CD4-positive, alpha-beta T cell (primary cell): ENCODE measurements around the gene KCTD20. TPM values are rescaled to one million over a fixed set of nuclear protein-coding genes. Genes with fewer than 3 reads are reported as not detected.
A peak's percentile ranks its signal among the peaks of the same experiment; 100 is the strongest.

Experiments used
- ATAC-seq: fragments of 200-7000 bp; cut with Tn5 transposase; one replicate; pipeline ENCODE4 v1.10.0; 2022; ENCODE audit warnings: mild to moderate bottlenecking; ENCODE audit not compliant: poor library complexity
- CTCF ChIA-PET: fragments of 350-600 bp; sonication (Branson Sonifier 250); formaldehyde crosslinking; loops from one replicate; lab custom pipeline; 2021; ENCODE audit warnings: antibody characterized with exemption, inconsistent platforms; lab: Charles Lee
- POLR2A ChIA-PET: fragments of 350-600 bp; sonication (Branson Sonifier 250); formaldehyde crosslinking; loops from one replicate; lab custom pipeline; 2021; ENCODE audit warnings: antibody characterized with exemption, inconsistent platforms; lab: Charles Lee
- DNase-seq, 14 experiments: peaks; one replicate each; pipeline ENCODE4 v3.0.0-alpha.2; 2013 to 2020; ENCODE audit warnings: mixed read lengths in 2 of 14
- H3K27ac ChIP-seq, 2 donors: one replicate each; pipeline versions ENCODE4 v1.5.1 to v1.7.0; 2013; ENCODE audit warnings: low read length in 2 of 2, low read depth in 1 of 2, mild to moderate bottlenecking in 1 of 2
- H3K27me3 ChIP-seq, 2 experiments: 1 replicate in 1 of 2; 2 replicates in 1 of 2; pipeline versions ENCODE4 v1.6.1 to v1.7.0; 2013; ENCODE audit warnings: low read length in 2 of 2, control low read depth in 1 of 2, mild to moderate bottlenecking in 1 of 2, moderate library complexity in 1 of 2; ENCODE audit not compliant: insufficient read depth in 2 of 2, control insufficient read depth in 1 of 2
- H3K36me3 ChIP-seq: one replicate; pipeline ENCODE4 v1.6.1; 2013; ENCODE audit warnings: low read length, control low read depth; ENCODE audit not compliant: insufficient read depth
- H3K4me1 ChIP-seq: one replicate; pipeline ENCODE4 v1.6.1; 2013; ENCODE audit warnings: low read length, control low read depth; ENCODE audit not compliant: insufficient read depth
- H3K4me3 ChIP-seq: one replicate; pipeline ENCODE4 v1.5.1; 2013; ENCODE audit warnings: mild to moderate bottlenecking, low read length, moderate library complexity
- H3K9me3 ChIP-seq, 2 experiments: 1 replicate in 1 of 2; 2 replicates in 1 of 2; pipeline versions ENCODE4 v1.6.1 to v1.7.0; 2013; ENCODE audit warnings: low read length in 2 of 2, mild to moderate bottlenecking in 2 of 2, control low read depth in 1 of 2, moderate library complexity in 1 of 2; ENCODE audit not compliant: control insufficient read depth in 1 of 2, insufficient read depth in 1 of 2
- H3K27ac Mint-ChIP-seq: one replicate; pipeline ENCODE4 v1.8.0; 2020; ENCODE audit warnings: mixed read lengths
- H3K27me3 Mint-ChIP-seq: one replicate; pipeline ENCODE4 v1.8.0; 2021; ENCODE audit warnings: mixed read lengths
- H3K36me3 Mint-ChIP-seq: one replicate; pipeline ENCODE4 v1.8.0; 2021; ENCODE audit warnings: low read depth, mixed read lengths
- H3K4me1 Mint-ChIP-seq: one replicate; pipeline ENCODE4 v1.8.0; 2021; ENCODE audit warnings: low read depth, mixed read lengths
- H3K4me3 Mint-ChIP-seq: one replicate; pipeline ENCODE4 v1.8.0; 2020; ENCODE audit warnings: mild to moderate bottlenecking, mixed read lengths
- H3K9me3 Mint-ChIP-seq: one replicate; pipeline ENCODE4 v1.8.0; 2020; ENCODE audit warnings: mixed read lengths
- CTCF ChIP-seq: fragments of 200-600 bp; IDR thresholded peaks from one replicate; pipeline ENCODE4 v1.8.0; 2022; ENCODE audit warnings: antibody characterized with exemption, mild to moderate bottlenecking
- intact Hi-C, 2 experiments: fragments of 100-400 bp; cut with DNase I in 1 of 2; cut with micrococcal nuclease in 1 of 2; formaldehyde crosslinking; loops; one replicate each; pipeline versions ENCODE4 v1.15.1 to v1.9.0; 2023 to 2025; cut with DNase I, micrococcal nuclease
- total RNA-seq, 174 experiments: library from RNA in 2 of 174; stranded (reverse) in 2 of 174; gene quantifications; one replicate each; pipeline ENCODE4 v1.2.3 and lab custom pipeline; 2021 to 2026

Gene KCTD20
- total RNA-seq, 2 experiments from 2014 or later: 38.4 to 39.5 TPM

- Mint-ChIP-seq H3K27me3 (no peaks in the 10 kb centered on the region), H3K9me3 (no peaks in the 10 kb centered on the region), H3K4me1 (peaks cover 34% of the 10 kb centered on the region), H3K36me3 (peaks cover 88% of the 10 kb centered on the region), H3K4me3 (no peak overlapping the region), H3K27ac (peak overlapping the region; percentile 70)
- Histone ChIP-seq H3K4me3 (no peak overlapping the region), H3K36me3 (peaks cover 71% of the 10 kb centered on the region), H3K27ac (no peak overlapping the region), H3K9me3 (no peaks in the 10 kb centered on the region), H3K27me3 (no peaks in the 10 kb centered on the region), H3K4me1 (no peaks in the 10 kb centered on the region)
- intact Hi-C loops: no loop called here
- POLR2A ChIA-PET: interaction anchor here (1.6 to 2.6 kb wide), 4 partner anchors 10 to 106 kb away, joined by 4 to 12 read pairs (median 6); partner anchors contain the start of gene SRSF3
- CTCF ChIA-PET: interaction anchor here (1.0 to 1.1 kb wide), 2 partner anchors 12 to 17 kb away, joined by 3 to 5 read pairs; no protein-coding TSS in a partner anchor
- ATAC-seq (no peak), DNase-seq (no peak)
- no peak for TF ChIP-seq CTCF
These were observed 44.9 kb downstream of the KCTD20 start for GRCh38 chr6:36487698-36488097.

- Mint-ChIP-seq H3K9me3 (no peaks in the 10 kb centered on the region), H3K27me3 (no peaks in the 10 kb centered on the region), H3K27ac (peak overlapping the region; percentile 70), H3K4me3 (no peak overlapping the region), H3K4me1 (peaks cover 35% of the 10 kb centered on the region), H3K36me3 (peaks cover 91% of the 10 kb centered on the region)
- intact Hi-C loops: no loop called here
- DNase-seq: no peak
- no peak overlapping the region for H3K4me3 ChIP-seq
- CTCF ChIA-PET: interaction anchor here (1.0 to 1.1 kb wide), 2 partner anchors 11 to 17 kb away, joined by 3 to 5 read pairs; no protein-coding TSS in a partner anchor
- H3K27ac ChIP-seq: no peak overlapping the region
- H3K9me3 ChIP-seq: no peaks in the 10 kb centered on the region
- ATAC-seq: no peak
- no peaks in the 10 kb centered on the region for H3K27me3 ChIP-seq
- H3K4me1 ChIP-seq: peaks cover 1% of the 10 kb centered on the region
- POLR2A ChIA-PET: interaction anchor here (1.6 to 2.6 kb wide), 4 partner anchors 10 to 105 kb away, joined by 4 to 12 read pairs (median 6); partner anchors contain the start of gene SRSF3
- no peak for TF ChIP-seq CTCF
- peaks cover 73% of the 10 kb centered on the region for H3K36me3 ChIP-seq
These were observed 45.4 kb downstream of the KCTD20 start for GRCh38 chr6:36488221-36488620.

GRCh38 chr6:36489426-36489825, 46.6 kb downstream of the KCTD20 start:
- H3K9me3 Mint-ChIP-seq: no peaks in the 10 kb centered on the region
- ChIA-PET CTCF (interaction anchor here (0.6 kb wide), 1 partner anchor 88 kb away, joined by 3 read pairs; no protein-coding TSS in a partner anchor), POLR2A (interaction anchor here (0.9 to 2.6 kb wide), 2 partner anchors 9 to 12 kb away, joined by 4 to 12 read pairs; no protein-coding TSS in a partner anchor)
- Histone ChIP-seq H3K4me3 (no peak overlapping the region), H3K36me3 (peaks cover 79% of the 10 kb centered on the region), H3K9me3 (no peaks in the 10 kb centered on the region), H3K4me1 (peaks cover 9% of the 10 kb centered on the region), H3K27me3 (no peaks in the 10 kb centered on the region), H3K27ac (no peak overlapping the region)
- H3K4me3 Mint-ChIP-seq: no peak overlapping the region
- ATAC-seq (no peak), DNase-seq (no peak)
- H3K27ac Mint-ChIP-seq: peak overlapping the region; percentile 70
- peaks cover 92% of the 10 kb centered on the region for H3K36me3 Mint-ChIP-seq
- intact Hi-C loops: no loop called here
- H3K27me3 Mint-ChIP-seq: no peaks in the 10 kb centered on the region
- H3K4me1 Mint-ChIP-seq: peaks cover 47% of the 10 kb centered on the region
- no peak for TF ChIP-seq CTCF
